ENCODE data around the gene SCT. TPM values are rescaled to one million over a fixed set of nuclear protein-coding genes. Genes with fewer than 3 reads are reported as not detected.

The SCT gene
- total RNA-seq, 2 experiments from 2014 or later, result not detected

DNA sequence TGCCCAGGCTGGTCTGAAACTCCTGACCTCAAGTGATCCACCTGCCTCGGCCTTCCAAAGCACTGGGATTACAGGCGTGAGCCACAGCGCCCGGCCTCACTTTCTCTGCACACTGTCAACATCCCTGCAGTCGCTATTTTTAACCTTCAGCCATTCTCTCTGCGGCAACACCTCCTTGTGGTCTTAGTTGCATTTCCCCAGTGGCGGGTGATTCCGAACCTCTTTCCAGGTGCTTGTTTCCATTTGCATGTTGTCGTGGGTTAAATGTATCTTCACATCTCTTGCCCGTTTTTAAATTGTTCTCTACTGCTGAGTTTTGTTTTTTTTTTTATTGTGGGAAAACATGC lies 2.2 kb upstream of the SCT start:
- intact Hi-C loops (cut with DNase I, micrococcal nuclease), result loop anchor here in 1 of 2 experiments (5.0 kb wide), 1 partner anchor 72 kb away; no protein-coding TSS in a partner anchor
- Mint-ChIP-seq H3K9me3 (ENCODE audit: low read depth) (no peaks in the 10 kb centered on the region), H3K4me3 (peak overlapping the region; percentile 32), H3K36me3 (ENCODE audit: low read depth) (no peaks in the 10 kb centered on the region), H3K27me3 (peaks cover 25% of the 10 kb centered on the region), H3K27ac (peak overlapping the region; percentile 53), H3K4me1 (peaks cover 22% of the 10 kb centered on the region)
- DNase-seq (peak; percentile 51), ATAC-seq (peak; percentile 66)
- CTCF ChIA-PET, result interaction anchor here (0.6 kb wide), 1 partner anchor 15 kb away, joined by 3 read pairs; no protein-coding TSS in a partner anchor
- POLR2A ChIA-PET, result interaction anchor here (0.9 kb wide), 1 partner anchor 11 kb away, joined by 4 read pairs; no protein-coding TSS in a partner anchor

GRCh38 chr11:628056-628455 lies 1.1 kb upstream of the SCT start:
- CTCF ChIA-PET, result no interaction called here
- peaks cover 25% of the 10 kb centered on the region for H3K27me3 Mint-ChIP-seq

DNA sequence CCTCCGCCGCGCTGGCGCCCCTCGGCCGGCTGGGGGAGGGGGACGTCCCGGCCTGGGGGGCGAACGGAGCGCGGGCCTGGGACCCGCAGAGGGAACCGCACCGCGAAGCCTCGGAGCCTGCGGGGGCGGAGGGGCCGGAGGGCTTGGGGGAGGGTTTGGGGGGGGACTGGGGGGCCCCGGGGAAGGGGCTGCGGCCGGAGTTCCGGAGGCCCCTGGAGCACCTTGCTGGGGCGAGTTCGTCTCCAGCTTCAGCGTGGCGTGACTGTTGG lies 261 bp upstream of the SCT start:
- ATAC-seq (no peak), DNase-seq (no peak)
- H3K4me1 Mint-ChIP-seq, result peaks cover 22% of the 10 kb centered on the region
- H3K27ac Mint-ChIP-seq, result no peak overlapping the region
- H3K36me3 Mint-ChIP-seq (ENCODE audit: low read depth), result no peaks in the 10 kb centered on the region
- intact Hi-C loops (cut with DNase I, micrococcal nuclease), result loop anchor here in 1 of 2 experiments (5.0 kb wide), 1 partner anchor 70 kb away; no protein-coding TSS in a partner anchor
- H3K4me3 Mint-ChIP-seq, result no peak overlapping the region
- ChIA-PET CTCF (no interaction called here), POLR2A (no interaction called here)
- peaks cover 25% of the 10 kb centered on the region for H3K27me3 Mint-ChIP-seq
- no peaks in the 10 kb centered on the region for H3K9me3 Mint-ChIP-seq (ENCODE audit: low read depth)

More at GRCh38 chr11:628056-628455, 1.1 kb upstream of the SCT start:
- ATAC-seq, result no peak
- intact Hi-C loops (cut with DNase I, micrococcal nuclease), result loop anchor here in 1 of 2 experiments (5.0 kb wide), 1 partner anchor 71 kb away; no protein-coding TSS in a partner anchor
- no peak for DNase-seq
- POLR2A ChIA-PET, result no interaction called here
- H3K4me3 Mint-ChIP-seq, result peak overlapping the region; percentile 32
- no peaks in the 10 kb centered on the region for H3K36me3 Mint-ChIP-seq (ENCODE audit: low read depth)
- H3K9me3 Mint-ChIP-seq (ENCODE audit: low read depth), result no peaks in the 10 kb centered on the region
- H3K4me1 Mint-ChIP-seq, result peaks cover 22% of the 10 kb centered on the region
- H3K27ac Mint-ChIP-seq, result no peak overlapping the region

DNA sequence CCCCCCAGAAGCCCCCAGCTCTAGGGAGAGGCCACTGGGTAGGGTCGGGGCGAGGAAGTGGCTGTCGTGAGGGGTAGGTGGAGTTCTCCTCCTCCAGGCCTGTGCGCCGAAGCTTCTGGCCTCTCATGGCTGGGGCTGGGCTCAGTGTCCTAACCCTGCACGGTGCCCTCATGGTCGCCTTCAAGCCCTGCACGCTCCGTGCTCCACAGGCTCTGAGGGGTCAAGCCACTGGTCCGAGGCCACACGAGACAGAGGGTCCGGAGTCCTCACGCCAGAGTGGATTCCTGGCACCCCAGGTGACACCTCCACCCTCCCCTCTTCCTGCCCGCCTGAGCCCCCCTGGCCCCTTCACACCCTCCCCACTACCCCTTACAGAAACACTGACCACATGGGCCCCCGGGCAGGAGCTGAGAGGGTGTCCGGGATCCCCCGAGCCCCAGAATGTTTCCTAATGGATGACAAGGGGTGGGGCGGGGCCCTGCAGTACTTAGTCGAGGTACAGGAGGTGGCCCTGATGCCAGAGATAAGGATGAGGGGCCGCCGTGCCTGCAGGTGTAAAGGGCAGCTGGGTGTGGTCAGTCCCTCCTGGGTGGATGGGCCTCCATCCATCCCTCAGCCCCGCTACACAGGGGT lies 1.2 kb downstream of the SCT start:
- Mint-ChIP-seq H3K4me1 (peaks cover 22% of the 10 kb centered on the region), H3K36me3 (ENCODE audit: low read depth) (no peaks in the 10 kb centered on the region), H3K9me3 (ENCODE audit: low read depth) (no peaks in the 10 kb centered on the region), H3K27me3 (peaks cover 25% of the 10 kb centered on the region), H3K27ac (no peak overlapping the region), H3K4me3 (no peak overlapping the region)
- CTCF ChIA-PET, result no interaction called here
- no peak for ATAC-seq
- intact Hi-C loops (cut with DNase I, micrococcal nuclease), result loop anchor here in 1 of 2 experiments (5.0 kb wide), 1 partner anchor 68 kb away; no protein-coding TSS in a partner anchor
- DNase-seq, result no peak
- POLR2A ChIA-PET, result no interaction called here

GRCh38 chr11:624705-625635 lies 2.0 kb downstream of the SCT start, which contains the start of gene CDHR5:
TSS of gene CDHR5 (minus strand) at chr11:624955. CDS start at chr11:624902, 53 bp downstream.
- ChIA-PET POLR2A (no interaction called here), CTCF (no interaction called here)
- intact Hi-C loops (cut with DNase I, micrococcal nuclease), result loop anchor here in 1 of 2 experiments (5.0 kb wide), 1 partner anchor 68 kb away; no protein-coding TSS in a partner anchor
- Mint-ChIP-seq H3K27ac (no peak within 1 kb of the TSS), H3K4me3 (no peak within 1 kb of the TSS), H3K27me3 (peaks cover 25% of the 10 kb centered on the region), H3K4me1 (peaks cover 22% of the 10 kb centered on the region), H3K36me3 (ENCODE audit: low read depth) (no peaks in the 10 kb centered on the region), H3K9me3 (ENCODE audit: low read depth) (no peaks in the 10 kb centered on the region)
- DNase-seq (no peak), ATAC-seq (no peak)

GRCh38 chr11:623999-624704 lies 2.8 kb downstream of the SCT start:
- intact Hi-C loops (cut with DNase I, micrococcal nuclease), result no loop called here
- ChIA-PET POLR2A (no interaction called here), CTCF (no interaction called here)
- Mint-ChIP-seq H3K4me3 (no peak overlapping the region), H3K4me1 (peaks cover 16% of the 10 kb centered on the region), H3K27me3 (peaks cover 19% of the 10 kb centered on the region), H3K9me3 (ENCODE audit: low read depth) (no peaks in the 10 kb centered on the region), H3K27ac (no peak overlapping the region), H3K36me3 (ENCODE audit: low read depth) (no peaks in the 10 kb centered on the region)
- DNase-seq (no peak), ATAC-seq (no peak)

DNA sequence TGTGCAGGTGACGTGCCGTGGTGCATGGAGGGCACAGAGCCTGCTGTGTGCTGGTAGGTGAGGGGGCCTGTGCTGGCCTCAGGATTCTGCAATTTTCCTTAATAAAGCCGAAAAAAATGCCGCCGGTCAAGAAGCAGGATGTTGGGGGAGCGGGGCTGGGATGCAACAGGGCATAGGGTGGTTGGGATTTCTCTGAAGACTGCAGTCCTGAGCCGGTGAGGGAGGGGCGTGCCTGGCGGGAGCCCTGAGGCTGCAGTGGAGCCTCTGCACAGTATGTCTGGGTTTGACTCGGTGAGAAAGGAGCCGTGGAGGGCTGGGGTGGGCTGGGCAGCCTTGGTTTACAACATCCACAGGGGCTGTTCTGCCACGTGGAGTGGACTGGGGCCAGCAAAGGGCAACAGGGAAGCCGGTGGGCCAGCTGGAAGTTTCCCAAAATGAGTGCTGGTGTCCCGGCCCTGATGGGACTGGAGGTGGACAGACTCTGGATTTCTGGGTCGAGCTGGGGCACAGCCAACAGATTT lies 3.6 kb downstream of the SCT start:
- no peak overlapping the region for H3K27ac Mint-ChIP-seq
- intact Hi-C loops (cut with DNase I, micrococcal nuclease), result no loop called here

DNA sequence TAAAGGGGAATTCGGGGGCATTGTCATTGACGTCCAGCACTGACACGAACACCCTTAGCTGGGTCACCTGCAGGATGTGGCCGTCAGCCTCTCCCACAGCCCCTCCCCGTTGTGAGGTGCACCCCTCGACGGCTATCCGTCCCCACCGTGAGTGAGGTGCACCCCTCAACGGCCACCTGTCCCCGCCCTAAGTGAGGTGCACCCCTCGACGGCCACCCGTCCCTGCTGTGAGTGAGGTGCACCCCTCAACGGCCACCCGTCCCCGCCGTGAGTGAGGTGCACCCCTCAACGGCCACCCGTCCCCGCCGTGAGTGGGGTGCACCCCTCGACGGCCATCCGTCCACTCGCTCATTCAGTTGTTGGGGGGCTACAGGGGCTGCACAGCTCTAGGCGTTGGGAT lies 5.1 kb downstream of the SCT start:
- Mint-ChIP-seq H3K27ac (no peak overlapping the region), H3K27me3 (peaks cover 4% of the 10 kb centered on the region), H3K9me3 (ENCODE audit: low read depth) (no peaks in the 10 kb centered on the region), H3K36me3 (ENCODE audit: low read depth) (no peaks in the 10 kb centered on the region), H3K4me3 (no peak overlapping the region), H3K4me1 (no peaks in the 10 kb centered on the region)
- ChIA-PET POLR2A (no interaction called here), CTCF (interaction anchor here (0.5 kb wide), 1 partner anchor 63 kb away, joined by 4 read pairs; no protein-coding TSS in a partner anchor)
- no peak for ATAC-seq
- intact Hi-C loops (cut with DNase I, micrococcal nuclease), result no loop called here
- no peak for DNase-seq

More for the DNA sequence above, 3.6 kb downstream of the SCT start:
- Mint-ChIP-seq H3K9me3 (ENCODE audit: low read depth) (no peaks in the 10 kb centered on the region), H3K4me1 (peaks cover 9% of the 10 kb centered on the region), H3K4me3 (no peak overlapping the region), H3K36me3 (ENCODE audit: low read depth) (no peaks in the 10 kb centered on the region), H3K27me3 (peaks cover 14% of the 10 kb centered on the region)
- DNase-seq, result no peak
- ATAC-seq, result no peak
- ChIA-PET POLR2A (no interaction called here), CTCF (no interaction called here)

DNA sequence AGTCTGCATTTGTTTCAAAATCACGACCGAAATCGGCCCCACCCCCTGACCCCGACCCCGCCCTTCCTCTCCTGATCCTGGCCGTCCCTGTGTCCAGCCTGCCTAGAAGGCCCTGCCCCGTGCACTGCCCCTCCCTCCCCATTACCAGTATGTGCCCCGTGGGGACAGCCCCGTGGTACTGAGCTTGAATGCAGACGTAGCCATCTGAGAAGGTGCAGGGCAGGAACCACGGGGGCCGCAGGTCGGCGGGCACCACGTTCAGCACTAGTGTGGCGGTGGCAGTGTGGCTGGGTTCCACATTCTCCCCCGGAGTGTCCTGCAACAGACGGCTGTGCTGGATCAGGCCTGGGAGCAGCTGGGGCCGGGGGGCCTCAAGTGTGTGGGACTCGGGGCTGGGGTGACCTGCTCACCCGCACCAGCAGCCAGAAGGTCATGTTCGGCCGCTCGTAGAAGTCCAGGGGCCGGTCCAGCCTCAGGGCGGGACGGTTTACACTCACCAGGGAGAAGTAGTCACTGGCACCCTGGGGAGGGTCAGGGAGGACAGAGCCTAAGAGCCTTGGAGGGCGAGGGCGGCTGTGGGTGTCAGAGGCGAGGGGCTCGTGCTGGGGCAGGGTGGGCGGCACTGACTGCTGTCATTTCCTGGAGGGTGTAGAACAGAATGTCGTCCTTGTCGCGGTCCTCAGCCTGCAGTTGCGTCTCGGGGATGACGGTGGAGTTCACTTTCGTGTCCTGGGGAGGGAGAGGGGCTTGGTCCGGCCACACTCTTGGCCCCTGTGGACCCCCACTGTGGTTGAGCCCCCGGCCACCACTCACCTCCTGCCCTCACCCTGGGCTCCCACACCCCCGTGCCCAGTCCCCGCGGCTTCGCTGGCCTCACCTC lies 5.8 kb downstream of the SCT start:
- H3K4me3 Mint-ChIP-seq, result no peak overlapping the region
- no peak overlapping the region for H3K27ac Mint-ChIP-seq
- DNase-seq (no peak), ATAC-seq (no peak)
- H3K9me3 Mint-ChIP-seq (ENCODE audit: low read depth), result no peaks in the 10 kb centered on the region
- no peaks in the 10 kb centered on the region for H3K27me3 Mint-ChIP-seq
- intact Hi-C loops (cut with DNase I, micrococcal nuclease), result no loop called here
- no peaks in the 10 kb centered on the region for H3K36me3 Mint-ChIP-seq (ENCODE audit: low read depth)
- CTCF ChIA-PET, result no interaction called here
- POLR2A ChIA-PET, result no interaction called here
- H3K4me1 Mint-ChIP-seq, result no peaks in the 10 kb centered on the region

DNA sequence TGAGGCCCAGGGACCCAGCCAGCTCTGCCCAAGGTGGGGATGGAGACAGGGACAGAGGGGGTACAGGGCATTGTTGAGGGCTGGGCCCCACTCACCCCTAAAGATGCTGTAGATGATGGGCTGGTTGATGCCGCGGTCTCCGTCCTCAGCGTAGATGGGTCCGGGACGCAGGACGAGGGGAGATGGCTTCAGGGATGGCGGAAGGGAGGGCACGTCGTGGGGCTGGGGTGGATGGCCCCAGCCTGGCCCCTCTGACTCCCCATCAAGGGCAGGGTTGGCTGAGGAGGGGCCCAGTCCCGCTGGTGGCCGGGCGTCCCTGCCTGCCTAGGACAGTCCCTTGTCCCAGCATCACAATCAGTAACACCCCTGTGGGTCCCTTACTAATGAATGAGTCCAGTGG lies 6.8 kb downstream of the SCT start:
- Mint-ChIP-seq H3K4me3 (no peak overlapping the region), H3K36me3 (ENCODE audit: low read depth) (peaks cover 2% of the 10 kb centered on the region), H3K27ac (no peak overlapping the region), H3K4me1 (peaks cover 3% of the 10 kb centered on the region), H3K27me3 (no peaks in the 10 kb centered on the region), H3K9me3 (ENCODE audit: low read depth) (no peaks in the 10 kb centered on the region)
- ChIA-PET CTCF (no interaction called here), POLR2A (no interaction called here)
- intact Hi-C loops (cut with DNase I, micrococcal nuclease), result no loop called here
- DNase-seq (no peak), ATAC-seq (no peak)

- ChIA-PET CTCF (no interaction called here), POLR2A (no interaction called here)
- no peak for DNase-seq
- Mint-ChIP-seq H3K36me3 (ENCODE audit: low read depth) (peaks cover 4% of the 10 kb centered on the region), H3K4me3 (no peak overlapping the region), H3K27ac (no peak overlapping the region), H3K27me3 (no peaks in the 10 kb centered on the region), H3K4me1 (peaks cover 4% of the 10 kb centered on the region), H3K9me3 (ENCODE audit: low read depth) (no peaks in the 10 kb centered on the region)
- intact Hi-C loops (cut with DNase I, micrococcal nuclease), result no loop called here
- ATAC-seq, result no peak
Measured at GRCh38 chr11:619628-620050, 7.3 kb downstream of the SCT start.

Data from activated CD4-positive, alpha-beta T cell treated with anti-CD3 and anti-CD28 coated beads for 36 hours (primary cell).